IMR-90 (cell line): Measurements from ENCODE around the gene ERICH3. TPM values are rescaled to one million over a fixed set of nuclear protein-coding genes. Genes with fewer than 3 reads are reported as not detected.

Source experiments
- ATAC-seq: fragments of 200-7000 bp; cut with Tn5 transposase; 2 replicates; pipeline ENCODE4 v1.9.1; 2020; ENCODE audit warnings: low read depth, mild to moderate bottlenecking, moderate library complexity
- BruUV-seq: library from RNA; stranded (reverse); fragments of 400-500 nt; replicated peaks from 2 replicates; lab custom pipeline; 2021; lab: Mats Ljungman, UMichigan
- CTCF ChIA-PET: fragments of 300-600 bp; formaldehyde crosslinking; extraction: SDS; loops from one replicate; lab custom pipeline; 2021; ENCODE audit warnings: antibody characterized with exemption; lab: Yijun Ruan, JAX
- POLR2A ChIA-PET: fragments of 300-600 bp; sonication (Branson Sonifier 250); formaldehyde crosslinking; loops from one replicate; lab custom pipeline; 2022; ENCODE audit warnings: antibody characterized with exemption; ENCODE audit not compliant: unreplicated experiment; lab: Charles Lee
- DNase-seq: peaks from one replicate; pipeline ENCODE4 v3.0.0; 2013
- H2AFZ ChIP-seq: replicated peaks from 2 replicates; pipeline ENCODE3; 2013; ENCODE audit warnings: low read length, mild to moderate bottlenecking; ENCODE audit not compliant: poor library complexity
- H2AK5ac ChIP-seq: 2 replicates; pipeline ENCODE4 v1.6.1; 2013; ENCODE audit warnings: low read depth, low read length, inconsistent platforms
- H2AK9ac ChIP-seq: replicated peaks from 2 replicates; pipeline ENCODE3; 2013; ENCODE audit warnings: mild to moderate bottlenecking, low read depth, low read length, moderate library complexity; ENCODE audit not compliant: poor library complexity
- H2BK120ac ChIP-seq: 2 replicates; pipeline ENCODE4 v1.6.1; 2013; ENCODE audit warnings: low read depth, low read length, inconsistent platforms
- H2BK15ac ChIP-seq: 3 replicates; pipeline ENCODE4 v1.6.1; 2013; ENCODE audit warnings: low read depth, low read length, inconsistent platforms
- H2BK20ac ChIP-seq: 2 replicates; pipeline ENCODE4 v1.6.1; 2013; ENCODE audit warnings: low read depth, mild to moderate bottlenecking, inconsistent platforms, low read length, moderate library complexity
- H2BK5ac ChIP-seq: 2 replicates; pipeline ENCODE4 v1.6.1; 2013; ENCODE audit warnings: mild to moderate bottlenecking, low read depth, low read length, inconsistent platforms; ENCODE audit not compliant: poor library complexity, severe bottlenecking
- H3K14ac ChIP-seq: replicated peaks from 2 replicates; pipeline ENCODE4 v1.6.1; 2013; ENCODE audit warnings: low read depth, low read length, inconsistent platforms
- H3K18ac ChIP-seq: 2 replicates; pipeline ENCODE4 v1.6.1; 2013; ENCODE audit warnings: low read depth, low read length, control low read depth
- H3K23ac ChIP-seq: 2 replicates; pipeline ENCODE4 v1.6.1; 2013; ENCODE audit warnings: low read depth, low read length, inconsistent platforms
- H3K27ac ChIP-seq: 2 replicates; pipeline ENCODE4 v1.5.1; 2013; ENCODE audit warnings: mild to moderate bottlenecking, control low read depth, low read length; ENCODE audit not compliant: insufficient read depth
- H3K27me3 ChIP-seq: 2 replicates; pipeline ENCODE4 v1.6.1; 2013; ENCODE audit warnings: low read length; ENCODE audit not compliant: control insufficient read depth, insufficient read depth
- H3K36me3 ChIP-seq: 2 replicates; pipeline ENCODE4 v1.6.1; 2013; ENCODE audit warnings: low read length, mixed read lengths; ENCODE audit not compliant: control insufficient read depth, insufficient read depth
- H3K4ac ChIP-seq: 2 replicates; pipeline ENCODE4 v1.6.1; 2013; ENCODE audit warnings: low read depth, low read length, inconsistent platforms
- H3K4me1 ChIP-seq: 2 replicates; pipeline ENCODE4 v1.6.1; 2013; ENCODE audit warnings: low read length, mixed read lengths; ENCODE audit not compliant: control insufficient read depth, insufficient read depth
- H3K4me2 ChIP-seq: 2 replicates; pipeline ENCODE4 v1.6.1; 2013; ENCODE audit warnings: low read depth, mild to moderate bottlenecking, control low read depth, low read length, moderate library complexity
- H3K4me3 ChIP-seq: 2 replicates; pipeline ENCODE4 v1.5.1; 2013; ENCODE audit warnings: low read depth, mild to moderate bottlenecking, control low read depth, low read length, moderate library complexity; ENCODE audit not compliant: insufficient read depth
- H3K56ac ChIP-seq: 2 replicates; pipeline ENCODE4 v1.6.1; 2013; ENCODE audit warnings: low read length, inconsistent platforms; ENCODE audit not compliant: insufficient read depth; ENCODE audit errors: extremely low read depth
- H3K79me1 ChIP-seq, 2 experiments: 2 replicates each; pipeline ENCODE4 v1.6.1; 2013; ENCODE audit warnings: low read length in 2 of 2, inconsistent platforms in 1 of 2, low read depth in 1 of 2
- H3K9ac ChIP-seq: 2 replicates; pipeline ENCODE4 v1.6.1; 2013; ENCODE audit warnings: low read depth, low read length, control low read depth
- H3K9me1 ChIP-seq: 2 replicates; pipeline ENCODE4 v1.6.1; 2013; ENCODE audit warnings: low read length, inconsistent platforms; ENCODE audit not compliant: insufficient read depth
- H3K9me3 ChIP-seq: 2 replicates; pipeline ENCODE4 v1.6.1; 2013; ENCODE audit warnings: low read length; ENCODE audit not compliant: control insufficient read depth, insufficient read depth
- H4K20me1 ChIP-seq: 2 replicates; pipeline ENCODE4 v1.6.1; 2013; ENCODE audit warnings: low read length, inconsistent platforms; ENCODE audit not compliant: insufficient read depth
- H4K5ac ChIP-seq: 2 replicates; pipeline ENCODE4 v1.6.1; 2013; ENCODE audit warnings: mild to moderate bottlenecking, low read depth, low read length, control low read depth
- H4K8ac ChIP-seq, 2 experiments: 2 replicates each; pipeline ENCODE4 v1.6.1; 2013; ENCODE audit warnings: low read depth in 2 of 2, low read length in 2 of 2, control low read depth in 1 of 2, inconsistent platforms in 1 of 2
- H4K91ac ChIP-seq: 2 replicates; pipeline ENCODE4 v1.6.1; 2013; ENCODE audit warnings: low read depth, low read length, inconsistent platforms; ENCODE audit not compliant: insufficient read depth
- BHLHE40 ChIP-seq: fragments of 150-350 bp; IDR thresholded peaks from 2 replicates; pipeline ENCODE4 v1.6.1; 2016; ENCODE audit warnings: mild to moderate bottlenecking, low read depth, low read length
- MAFK ChIP-seq: IDR thresholded peaks from 2 replicates; pipeline ENCODE4 v1.6.1; 2012; ENCODE audit warnings: low read depth, low read length, improper control_type of control experiment
- MAZ ChIP-seq: IDR thresholded peaks from 2 replicates; pipeline ENCODE4 v1.6.1; 2012; ENCODE audit warnings: low read depth, mild to moderate bottlenecking, low read length, improper control_type of control experiment, moderate library complexity, borderline replicate concordance
- POLR2A ChIP-seq: IDR thresholded peaks from 2 replicates; pipeline ENCODE4 v1.6.1; 2012; ENCODE audit warnings: mild to moderate bottlenecking, low read depth, low read length
- SMC3 ChIP-seq: fragments of 150-350 bp; IDR thresholded peaks from 2 replicates; pipeline ENCODE4 v1.6.1; 2016; ENCODE audit warnings: low read depth, mild to moderate bottlenecking, antibody characterized with exemption, low read length, moderate library complexity
- USF2 ChIP-seq: fragments of 150-350 bp; IDR thresholded peaks from 2 replicates; pipeline ENCODE4 v1.6.1; 2017; ENCODE audit warnings: mild to moderate bottlenecking, antibody characterized with exemption, low read length, low read depth
- WGBS, 2 experiments: methylation state at CpG; one replicate each; pipeline versions ENCODE4 v1.1.5 to v1.1.7; 2013; ENCODE audit warnings: missing lambda C conversion rate in 2 of 2; ENCODE audit not compliant: insufficient read length in 1 of 2; ENCODE audit errors: extremely low coverage in 2 of 2; 5-methylcytosine and 5-hydroxymethylcytosine counted together
- dilution Hi-C: fragments of 300-500 bp; cut with HindIII; formaldehyde crosslinking; loops from one replicate; pipeline ENCODE4 v1.14.3; 2018; ENCODE audit warnings: low sequenced_read_pairs; ENCODE audit not compliant: unreplicated experiment
- in situ Hi-C: fragments of 300-500 bp; cut with MboI; formaldehyde crosslinking; loops from 3 replicates; pipeline ENCODE4 v1.14.3; 2019; ENCODE audit warnings: low sequenced_read_pairs, inconsistent platforms, mixed read lengths
- intact Hi-C: fragments of 100-400 bp; cut with micrococcal nuclease; formaldehyde crosslinking; loops from 2 replicates; pipeline ENCODE4 v1.10.0; 2022
- polyA plus RNA-seq, 3 experiments: library from polyadenylated mRNA; depleted of rRNA; stranded (reverse); fragments of >200 nt; gene quantifications; 2 replicates each; pipeline ENCODE4 v1.2.3, GENCODE V29; 2012; ENCODE audit warnings: low replicate concordance in 1 of 3
- total RNA-seq: library from RNA; depleted of rRNA; stranded (reverse); fragments of >200 nt; gene quantifications from 2 replicates; pipeline ENCODE4 v1.2.3, GENCODE V29; 2012
- TF ChIP-seq, protein P1 (sequence below): fragments of 150-350 bp; IDR thresholded peaks from 2 replicates; pipeline ENCODE4 v1.6.1; 2016; ENCODE audit warnings: low read depth, mild to moderate bottlenecking, low read length, moderate library complexity, borderline replicate concordance

The ERICH3 gene
- total and polyA plus RNA-seq, 2 of the 4 experiments (the other 2 are of a cell fraction), result not detected

- no CpG with 5 or more reads among the region's 5 CpGs for WGBS, 2 experiments
- dilution Hi-C loops, result no loop called here
- POLR2A ChIA-PET, result no interaction called here
Observed at GRCh38 chr1:74592580-74593355, 80.8 kb downstream of the ERICH3 start.

More at GRCh38 chr1:74592580-74593355, 80.8 kb downstream of the ERICH3 start:
- Histone ChIP-seq H3K79me1 (no peaks in the 10 kb centered on the region), H3K4ac (no peak overlapping the region), H2BK20ac (no peak overlapping the region), H4K91ac (no peak overlapping the region), H2BK15ac (no peak overlapping the region), H2AK9ac (no peak overlapping the region), H3K23ac (no peak overlapping the region), H2AK5ac (no peak overlapping the region), H4K20me1 (no peaks in the 10 kb centered on the region), H4K5ac (no peak overlapping the region), H3K9ac (no peak overlapping the region), H3K4me1 (no peaks in the 10 kb centered on the region), H4K8ac (no peak overlapping the region), H3K14ac (no peak overlapping the region), H3K27ac (no peak overlapping the region), H2BK120ac (no peak overlapping the region), H3K18ac (no peak overlapping the region), H2AFZ (no peak overlapping the region), H3K4me3 (no peak overlapping the region), H3K36me3 (no peaks in the 10 kb centered on the region), H2BK5ac (no peak overlapping the region), H3K4me2 (no peak overlapping the region), H3K9me1 (no peaks in the 10 kb centered on the region), H3K56ac (no peak overlapping the region), H3K27me3 (no peaks in the 10 kb centered on the region), H3K9me3 (no peaks in the 10 kb centered on the region)
- no peak for TF ChIP-seq SMC3
- no peak for TF ChIP-seq POLR2A
- TF ChIP-seq USF2, result no peak
- no peak for TF ChIP-seq MAFK
- TF ChIP-seq, protein P1, sequence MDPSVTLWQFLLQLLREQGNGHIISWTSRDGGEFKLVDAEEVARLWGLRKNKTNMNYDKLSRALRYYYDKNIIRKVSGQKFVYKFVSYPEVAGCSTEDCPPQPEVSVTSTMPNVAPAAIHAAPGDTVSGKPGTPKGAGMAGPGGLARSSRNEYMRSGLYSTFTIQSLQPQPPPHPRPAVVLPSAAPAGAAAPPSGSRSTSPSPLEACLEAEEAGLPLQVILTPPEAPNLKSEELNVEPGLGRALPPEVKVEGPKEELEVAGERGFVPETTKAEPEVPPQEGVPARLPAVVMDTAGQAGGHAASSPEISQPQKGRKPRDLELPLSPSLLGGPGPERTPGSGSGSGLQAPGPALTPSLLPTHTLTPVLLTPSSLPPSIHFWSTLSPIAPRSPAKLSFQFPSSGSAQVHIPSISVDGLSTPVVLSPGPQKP, result no peak
- no peak for TF ChIP-seq MAZ
- TF ChIP-seq BHLHE40, result no peak
- in situ Hi-C loops (no loop called here), intact Hi-C loops (no loop called here)
- ATAC-seq (no peak), DNase-seq (no peak)
- no TSS peak for BruUV-seq
- CTCF ChIA-PET, result no interaction called here
